Upper lobe of left lung (tissue), 4 donors: ENCODE data around the gene TPM2.

ENCODE experiments used
- CTCF ChIP-seq, 6 experiments: fragments of 450-650 bp in 4 of 6; fragments of 200-600 bp in 2 of 6; sonication (generic) in 2 of 6; IDR thresholded peaks; one replicate each; pipeline ENCODE4 v1.5.1; 2016 to 2019; ENCODE audit warnings: antibody characterized with exemption in 6 of 6
- EP300 ChIP-seq, 4 donors: sonication (generic); formaldehyde crosslinking; IDR thresholded peaks; one replicate each; pipeline ENCODE4 v1.5.1; 2017; ENCODE audit warnings: antibody characterized with exemption in 4 of 4, control low read depth in 2 of 4
- POLR2A ChIP-seq, 4 donors: fragments of 450-650 bp; IDR thresholded peaks; one replicate each; pipeline ENCODE4 v1.5.1; 2016 to 2017; ENCODE audit warnings: antibody characterized with exemption in 4 of 4, mild to moderate bottlenecking in 2 of 4

GRCh38 chr9:35646153-35646532 lies 43.6 kb downstream of the TPM2 start:
- TF ChIP-seq CTCF (IDR thresholded peaks at IDR 0.05): no peak
- no peak for TF ChIP-seq EP300 (IDR thresholded peaks at IDR 0.05)
- TF ChIP-seq POLR2A (IDR thresholded peaks at IDR 0.05): no peak
